ENCODE data around the gene PLOD3. TPM values are rescaled to one million over a fixed set of nuclear protein-coding genes. Genes with fewer than 3 reads are reported as not detected.

The PLOD3 gene
- total RNA-seq, 1 experiment from 2014 or later: 74.5 TPM

- no peaks in the 10 kb centered on the region for H3K27me3 ChIP-seq (ENCODE audit: insufficient read depth, low read length)
- no peaks in the 10 kb centered on the region for H3K27me3 Mint-ChIP-seq (ENCODE audit: low read depth)
- TF ChIP-seq CTCF (conservative IDR thresholded peaks at IDR 0.05): no peak
- H2BK12ac ChIP-seq (ENCODE audit: insufficient read length, low read depth, low read length): no peak overlapping the region
- no peak overlapping the region for H3T11ph ChIP-seq (ENCODE audit: low read length)
- H4K5ac ChIP-seq (ENCODE audit: insufficient read length, low read depth, low read length): no peak overlapping the region
- no peak overlapping the region for H3K23ac ChIP-seq (ENCODE audit: insufficient read length, low read depth, low read length)
- no peak overlapping the region for H2AK5ac ChIP-seq (ENCODE audit: insufficient read length, low read length)
- no peaks in the 10 kb centered on the region for H3K79me2 ChIP-seq (ENCODE audit: insufficient read depth, low read length)
- H3K27ac Mint-ChIP-seq: no peak overlapping the region
- peaks cover 26 to 41% (median 27%) of the 10 kb centered on the region in 3 experiments for H3K36me3 Mint-ChIP-seq (ENCODE audit: insufficient read depth in 1 of 3, low read depth in 3 of 3)
- no peak overlapping the region for H4K8ac ChIP-seq (replicated peaks; ENCODE audit: insufficient read length, low read depth, low read length)
- no peaks in the 10 kb centered on the region for H3K9me3 Mint-ChIP-seq
- no peak overlapping the region for H3K27ac ChIP-seq (ENCODE audit: insufficient read length, low read depth, low read length)
- H2BK120ac ChIP-seq (ENCODE audit: low read depth, low read length, poor library complexity, severe bottlenecking): no peak overlapping the region
- H3K14ac ChIP-seq (ENCODE audit: insufficient read depth, low read length): no peak overlapping the region; the same call in 1 of the 2 replicates
- peaks cover 3% of the 10 kb centered on the region; the same call in 1 of the 2 replicates for H3K4me1 ChIP-seq (ENCODE audit: insufficient read depth, low read length)
- peaks cover 1% of the 10 kb centered on the region for H3K23me2 ChIP-seq (ENCODE audit: insufficient read length, low read depth, low read length, poor library complexity, severe bottlenecking)
- DNase-seq: no peak
- H3K4me3 Mint-ChIP-seq: no peak overlapping the region
- no peak overlapping the region for H3K56ac ChIP-seq (ENCODE audit: insufficient read length, low read depth, low read length)
- no peak overlapping the region for H2BK15ac ChIP-seq (ENCODE audit: low read depth, low read length)
- no peak overlapping the region for H2BK5ac ChIP-seq (ENCODE audit: insufficient read length, low read length)
- H3K4me2 ChIP-seq (ENCODE audit: insufficient read depth, insufficient read length, low read length): no peak overlapping the region
- no CpG with 5 or more reads among the region's 15 CpGs for WGBS (ENCODE audit: extremely low coverage, insufficient read length, low lambda C conversion rate)
- peaks cover 10 to 13% of the 10 kb centered on the region in 2 experiments for H3K4me1 Mint-ChIP-seq
- no peak overlapping the region for H3K18ac ChIP-seq (ENCODE audit: insufficient read length, low read depth, low read length)
- no peak overlapping the region for H2AFZ ChIP-seq (ENCODE audit: low read length)
- no peaks in the 10 kb centered on the region for H3K9me3 ChIP-seq (ENCODE audit: control insufficient read depth, low read depth, low read length)
- no peak overlapping the region for H4K91ac ChIP-seq (ENCODE audit: insufficient read length, low read depth, low read length)
- no peak overlapping the region for H2BK20ac ChIP-seq (ENCODE audit: low read depth, low read length, poor library complexity, severe bottlenecking)
- H4K20me1 ChIP-seq (ENCODE audit: control insufficient read depth, insufficient read depth, insufficient read length): no peaks in the 10 kb centered on the region
- no peaks in the 10 kb centered on the region for H3K79me1 ChIP-seq (ENCODE audit: insufficient read depth, low read depth, low read length, poor library complexity, severe bottlenecking)
- no peak overlapping the region for H3K4ac ChIP-seq (ENCODE audit: low read depth, low read length)
- no peak overlapping the region for H3K9ac ChIP-seq (ENCODE audit: extremely low read depth, insufficient read length, low read length)
Measured at GRCh38 chr7:101223528-101223927, 6.1 kb upstream of the PLOD3 start.

Measured in H9 (cell line).